T47D (cell line): ENCODE measurements around the gene ERC2.

ENCODE experiments used
- DNase-seq, 2 experiments: peaks; one replicate each; pipeline versions ENCODE4 v3.0.0 to v3.0.0-alpha.2; 2011 to 2012; ENCODE audit warnings: low read depth in 1 of 2, low spot score in 1 of 2
- JUND ChIP-seq: IDR thresholded peaks from 2 replicates; pipeline ENCODE4 v1.6.1; 2012; ENCODE audit warnings: low read depth
- in situ Hi-C: cut with HindIII; loops from 2 replicates; pipeline ENCODE4 v1.10.0; 2016; ENCODE audit warnings: low sequenced_read_pairs, low pct_unique_long_range_greater_than_20kb

ERC2 gene

GRCh38 chr3:55641964-55642363 is 826.3 kb downstream of the ERC2 start:
- no peak for DNase-seq
- no peak for TF ChIP-seq JUND
- in situ Hi-C loops: no loop called here

- no peak for DNase-seq
- in situ Hi-C loops: no loop called here
- TF ChIP-seq JUND: no peak
Observed at GRCh38 chr3:55639896-55640765, 828.1 kb downstream of the ERC2 start.

GRCh38 chr3:55639143-55639542 is 829.1 kb downstream of the ERC2 start:
- in situ Hi-C loops: no loop called here
- TF ChIP-seq JUND: no peak

DNA sequence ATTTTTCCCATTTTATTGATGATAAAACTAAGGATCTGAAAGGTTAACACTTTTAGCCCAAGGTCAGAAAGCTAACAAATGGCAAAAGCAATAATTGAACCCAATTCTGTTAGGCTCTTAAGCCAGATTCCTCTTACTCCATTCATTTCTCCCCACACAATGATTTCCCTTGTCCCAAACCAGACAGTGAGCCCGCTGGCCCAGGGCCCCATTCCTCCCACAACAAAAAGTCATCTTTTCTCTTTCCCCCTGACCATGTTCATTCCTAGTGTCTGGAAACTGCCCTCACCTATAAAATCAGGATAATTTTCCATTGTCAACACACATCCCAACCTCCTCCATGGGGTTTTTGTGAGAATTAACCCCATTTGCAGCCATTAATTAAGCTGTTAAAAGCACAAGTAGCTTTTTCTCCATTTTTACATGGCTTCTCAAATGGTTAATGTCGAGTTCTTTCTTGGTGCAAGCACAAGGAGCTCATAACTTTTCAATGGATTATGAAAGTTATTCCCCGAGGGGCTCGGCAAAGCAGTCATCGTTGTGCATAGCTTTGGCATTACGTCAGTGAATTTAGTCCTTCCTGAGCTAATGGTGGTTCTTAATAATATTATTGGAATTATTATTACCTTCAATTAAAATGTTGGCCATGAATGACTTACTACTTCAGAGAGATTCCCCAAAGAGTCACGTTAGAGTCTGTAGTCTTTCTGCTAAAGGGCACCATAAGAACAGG is 830.2 kb downstream of the ERC2 start:
- no peak for DNase-seq
- in situ Hi-C loops: no loop called here
- TF ChIP-seq JUND: no peak

More at GRCh38 chr3:55639143-55639542, 829.1 kb downstream of the ERC2 start:
- DNase-seq: no peak

GRCh38 chr3:55636300-55637195 is 831.7 kb downstream of the ERC2 start:
- in situ Hi-C loops: no loop called here
- no peak for DNase-seq
- no peak for TF ChIP-seq JUND

DNA sequence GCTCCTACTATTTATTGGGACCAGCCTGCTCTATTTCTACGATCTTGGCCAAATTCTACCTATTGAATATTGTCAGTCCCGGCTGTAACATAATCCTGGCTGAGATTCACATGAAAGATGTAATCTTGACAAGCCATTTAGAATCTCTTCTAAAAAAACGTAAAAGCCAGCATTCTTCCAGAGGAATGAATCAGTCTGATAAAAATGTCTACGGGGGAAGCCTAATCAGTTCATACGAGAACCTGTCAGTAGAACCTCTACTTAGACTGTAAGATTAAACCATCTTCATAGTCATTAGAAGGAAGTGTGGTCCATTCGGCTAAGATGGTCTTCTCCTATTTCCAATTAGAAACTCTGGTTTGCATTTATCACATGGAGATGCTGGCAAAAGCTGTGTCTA is 833.9 kb downstream of the ERC2 start:
- no peak for TF ChIP-seq JUND
- in situ Hi-C loops: no loop called here
- DNase-seq: no peak

- in situ Hi-C loops: no loop called here
- TF ChIP-seq JUND: no peak
- DNase-seq: no peak
Observed at GRCh38 chr3:55633333-55633732, 834.9 kb downstream of the ERC2 start.

GRCh38 chr3:55631766-55632331 is 836.4 kb downstream of the ERC2 start:
- no peak for DNase-seq
- no peak for TF ChIP-seq JUND
- in situ Hi-C loops: no loop called here

- in situ Hi-C loops: no loop called here
- no peak for TF ChIP-seq JUND
- DNase-seq: no peak
Observed at GRCh38 chr3:55630921-55631299, 837.4 kb downstream of the ERC2 start.

- no peak for DNase-seq
- in situ Hi-C loops: no loop called here
- no peak for TF ChIP-seq JUND
Observed at GRCh38 chr3:55630280-55630920, 837.9 kb downstream of the ERC2 start.

DNA sequence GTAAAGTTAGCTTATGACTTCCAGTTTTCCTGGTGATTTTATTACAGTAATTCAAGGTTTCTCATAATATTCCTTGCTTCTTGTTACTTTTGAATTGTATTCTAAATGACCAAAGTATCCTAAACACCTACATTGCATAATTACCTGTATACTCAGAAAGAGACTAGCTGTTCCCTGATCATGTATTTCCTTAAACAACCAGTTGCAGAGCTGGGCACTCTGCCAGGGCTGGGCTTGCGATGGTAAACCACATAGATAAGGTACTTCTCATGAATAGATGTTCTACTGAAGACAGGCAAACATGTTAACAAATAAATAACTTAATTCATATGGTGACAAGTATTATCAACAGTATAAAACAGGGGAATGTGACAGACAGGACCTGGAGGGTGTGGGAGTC is 838.8 kb downstream of the ERC2 start:
- DNase-seq: no peak
- TF ChIP-seq JUND: no peak
- in situ Hi-C loops: no loop called here

GRCh38 chr3:55626279-55626665 is 842.0 kb downstream of the ERC2 start:
- in situ Hi-C loops: no loop called here
- TF ChIP-seq JUND: no peak
- DNase-seq: no peak
